Fibroblast of pulmonary artery (primary cell): ENCODE measurements around the gene IBA57.
A peak's percentile ranks its signal among the peaks of the same experiment; 100 is the strongest.
"Not testable (repeated sequence)": the region's sequence is repeated elsewhere in the genome, so short reads cannot be mapped to it uniquely, and the experiment has no call there.

Source experiments
- DNase-seq: peaks from one replicate; pipeline ENCODE4 v3.0.0-alpha.2; 2010; ENCODE audit warnings: low read depth
- H3K4me3 ChIP-seq: replicated peaks from 2 replicates; pipeline ENCODE4 v1.5.1; 2011; ENCODE audit warnings: low read depth, mild to moderate bottlenecking, control low read depth, low read length, moderate library complexity
- CTCF ChIP-seq: IDR thresholded peaks from 2 replicates; pipeline ENCODE4 v1.5.1; 2011; ENCODE audit warnings: mild to moderate bottlenecking, control low read depth, low read length, inconsistent platforms; ENCODE audit errors: missing control alignments

The IBA57 gene

DNA sequence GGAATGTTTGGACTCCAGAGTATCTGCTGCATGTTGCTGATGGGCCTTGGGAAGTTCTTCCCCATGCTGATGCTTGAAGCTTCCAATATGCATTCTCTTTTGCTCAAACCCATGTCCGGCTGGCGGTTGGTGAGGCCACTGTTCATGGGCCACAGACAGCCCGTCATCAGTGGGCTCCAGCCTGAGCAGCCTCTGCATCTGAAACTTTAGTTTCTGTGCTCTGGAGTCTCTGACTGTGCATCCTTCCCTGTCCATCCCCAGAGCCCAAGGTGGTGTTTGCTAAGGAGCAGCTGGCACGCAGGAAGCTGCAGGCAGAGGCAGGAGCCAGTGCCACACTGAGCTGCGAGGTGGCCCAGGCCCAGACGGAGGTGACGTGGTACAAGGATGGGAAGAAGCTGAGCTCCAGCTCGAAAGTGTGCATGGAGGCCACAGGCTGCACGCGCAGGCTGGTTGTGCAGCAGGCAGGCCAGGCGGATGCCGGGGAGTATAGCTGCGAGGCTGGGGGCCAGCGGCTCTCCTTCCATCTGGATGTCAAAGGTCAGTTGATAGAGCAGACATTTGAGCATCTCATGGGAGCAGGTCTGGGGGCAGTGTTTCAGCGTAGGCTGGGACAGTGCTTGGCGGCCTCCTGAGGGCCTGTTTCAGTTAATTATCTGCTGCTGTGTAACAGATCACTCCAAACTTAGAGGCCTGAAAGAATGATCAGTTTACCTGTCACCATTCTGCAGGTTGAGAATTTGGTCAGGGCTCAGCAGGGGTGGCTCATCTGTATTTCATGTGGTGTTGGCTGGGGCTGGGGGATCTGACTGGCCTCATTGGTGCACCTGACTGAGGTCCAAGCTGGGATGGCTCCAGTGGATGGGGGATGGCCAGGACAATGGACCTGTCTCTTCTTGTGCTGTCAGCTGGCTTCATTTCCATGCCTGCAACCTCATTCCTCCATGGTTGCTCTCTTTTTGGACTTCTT lies 58.9 kb downstream of the IBA57 start:
- no peak for TF ChIP-seq CTCF
- H3K4me3 ChIP-seq: no peak overlapping the region
- DNase-seq: no peak

DNA sequence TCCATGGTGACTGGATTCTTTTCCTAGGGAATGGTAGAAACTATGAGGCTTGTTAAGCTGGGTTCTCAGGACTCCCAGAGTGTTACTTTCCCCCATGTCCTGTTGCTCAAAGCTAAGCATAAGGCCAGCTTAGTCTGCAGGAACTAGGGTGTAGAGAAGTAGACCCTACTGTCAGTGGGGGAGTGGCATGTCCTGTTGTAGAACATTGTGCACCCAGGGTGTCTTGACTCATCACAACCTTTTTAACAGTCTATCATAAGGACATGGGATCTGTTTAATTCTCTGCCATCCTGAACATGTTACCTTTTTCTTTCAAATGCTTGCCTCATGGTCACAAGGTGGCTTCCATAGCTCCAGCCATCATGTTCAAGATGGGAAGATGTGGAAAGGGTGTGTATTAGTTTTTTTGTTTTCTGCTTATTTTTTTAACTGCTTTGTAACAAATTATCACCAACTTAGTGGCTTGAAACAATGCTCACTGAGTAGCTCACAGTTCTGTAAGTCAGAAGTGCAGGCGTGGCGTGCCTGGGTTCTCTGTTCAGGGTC lies 59.6 kb downstream of the IBA57 start:
- no peak for DNase-seq
- no peak for TF ChIP-seq CTCF
- no peak overlapping the region for H3K4me3 ChIP-seq

DNA sequence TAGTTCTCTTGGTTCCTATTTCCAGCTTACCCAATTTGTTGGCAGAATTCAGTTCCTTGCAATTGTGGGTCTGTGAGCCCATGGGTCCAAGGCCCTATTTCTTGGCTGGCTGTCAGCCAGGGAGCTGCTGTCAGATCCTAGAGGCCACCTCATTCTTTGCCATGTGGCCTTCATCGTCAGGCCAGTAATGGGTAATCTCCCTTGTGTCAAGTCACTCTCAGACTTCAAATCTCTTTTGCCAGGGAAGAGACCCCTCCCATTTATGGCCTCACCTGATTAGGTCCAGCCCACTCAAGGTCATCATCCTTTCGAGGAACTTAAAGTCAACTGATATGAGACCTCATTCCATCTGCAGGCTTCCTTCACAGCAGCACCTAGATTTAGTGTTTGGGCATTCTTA lies 60.1 kb downstream of the IBA57 start:
- no peak for TF ChIP-seq CTCF
- DNase-seq: no peak

DNA sequence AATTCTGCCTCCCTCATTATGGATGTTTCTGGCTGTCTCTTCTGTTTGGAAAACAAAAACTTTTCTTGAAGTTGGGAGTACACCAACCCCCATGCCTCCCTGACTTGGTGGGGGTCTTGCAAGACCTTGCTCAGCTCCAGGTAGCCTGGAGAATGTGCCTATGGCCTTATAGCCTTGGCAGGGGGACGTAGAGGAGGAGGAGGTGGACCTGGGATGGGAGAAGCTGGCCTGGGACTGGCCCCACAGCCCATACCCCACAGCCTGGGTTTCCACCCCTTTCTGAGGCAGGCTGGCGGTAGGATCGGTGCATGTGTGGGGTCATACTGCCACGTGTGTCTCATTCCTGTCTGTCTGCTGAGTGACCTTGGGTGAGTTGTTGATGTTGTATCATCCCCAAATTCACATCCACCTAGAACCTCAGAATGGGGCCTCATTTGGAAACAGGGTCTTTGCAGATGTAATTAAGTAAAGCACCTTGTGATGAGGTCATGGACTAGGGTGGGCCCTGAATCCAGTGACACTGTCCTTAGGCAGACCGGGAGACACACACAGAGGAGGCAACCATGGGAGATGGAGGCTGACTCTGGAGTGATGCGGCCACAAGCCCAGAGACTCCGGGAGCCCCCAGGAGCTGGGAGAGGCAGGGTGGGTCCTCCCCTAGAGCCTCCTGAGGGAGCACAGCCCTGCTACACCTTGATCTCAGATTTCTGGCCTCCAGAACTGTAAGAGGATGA lies 60.7 kb downstream of the IBA57 start:
- no peak overlapping the region for H3K4me3 ChIP-seq
- TF ChIP-seq CTCF: no peak
- DNase-seq: no peak

More for the DNA sequence above, 60.1 kb downstream of the IBA57 start:
- no peak overlapping the region for H3K4me3 ChIP-seq

DNA sequence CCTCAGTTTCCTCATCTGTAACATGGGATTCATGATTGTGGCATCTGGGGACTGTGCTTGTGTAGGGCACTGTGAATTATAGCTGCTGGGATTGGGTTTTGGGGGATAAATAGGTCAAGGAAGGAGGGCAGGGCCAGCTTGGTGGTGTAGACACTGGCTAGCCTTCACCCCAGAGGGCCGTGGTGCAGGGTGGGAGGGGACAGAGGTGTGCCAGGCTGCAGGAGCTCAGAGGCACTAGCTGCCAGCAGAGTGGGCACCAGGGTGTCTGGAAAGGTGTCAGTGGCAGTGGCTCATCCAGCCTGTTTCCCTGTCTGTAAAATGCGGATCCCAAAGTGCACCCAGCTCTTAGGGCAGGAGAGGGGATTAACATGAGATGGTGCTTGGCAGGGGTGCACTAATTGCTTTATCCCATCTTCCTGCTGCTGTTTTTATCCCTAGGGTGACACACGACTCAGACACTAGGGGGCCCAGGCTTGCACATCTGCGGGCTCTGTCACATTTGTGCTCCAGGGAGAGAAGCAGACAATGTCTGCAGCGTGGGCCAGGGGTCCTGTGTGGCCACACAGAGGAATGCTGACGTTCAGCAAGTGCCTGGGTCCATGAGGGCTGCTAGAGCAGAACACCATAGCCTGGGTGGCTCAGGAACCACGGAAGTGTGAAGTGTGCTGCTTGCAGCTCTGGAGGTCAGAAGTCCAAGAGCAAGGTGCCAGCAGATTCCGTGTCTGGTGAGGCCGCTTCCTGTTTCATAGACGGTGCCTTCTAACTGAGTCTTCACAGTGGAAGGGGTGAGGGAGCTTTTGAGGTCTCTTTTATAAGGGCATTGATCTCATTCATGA lies 61.6 kb downstream of the IBA57 start:
- peak; percentile 16 for DNase-seq
- H3K4me3 ChIP-seq: no peak overlapping the region
- peak; percentile 32 for TF ChIP-seq CTCF

DNA sequence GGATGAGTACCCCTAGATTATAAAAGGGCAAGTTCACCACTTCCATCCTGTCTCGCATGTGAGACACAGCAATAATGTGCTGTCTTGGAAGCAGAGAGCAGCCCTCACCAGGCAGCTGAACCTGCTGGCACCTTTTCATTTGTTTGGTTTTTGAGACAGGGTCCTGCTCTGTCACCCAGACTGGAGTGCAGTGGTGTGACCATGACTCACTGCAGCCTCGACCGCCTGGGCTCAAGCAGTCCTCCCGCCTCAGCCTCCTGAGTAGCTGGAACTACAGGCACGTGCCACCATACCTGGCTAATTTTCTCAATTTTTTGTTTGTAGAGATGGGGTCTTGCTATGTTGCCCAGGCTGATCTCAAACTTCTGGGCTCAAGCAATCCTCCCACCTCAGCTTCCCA lies 62.5 kb downstream of the IBA57 start:
- DNase-seq, H3K4me3 ChIP-seq: not testable (repeated sequence)
